GM12873 (cell line): ENCODE results near the gene PERCC1.

Experiments
- TF ChIP-seq, protein P1 (sequence below): IDR thresholded peaks from 2 replicates; pipeline ENCODE4 v1.5.1; 2012; ENCODE audit warnings: low read depth, mild to moderate bottlenecking, moderate library complexity, low read length, control low read depth; ENCODE audit not compliant: insufficient read depth; ENCODE audit errors: missing control alignments

Gene PERCC1

DNA sequence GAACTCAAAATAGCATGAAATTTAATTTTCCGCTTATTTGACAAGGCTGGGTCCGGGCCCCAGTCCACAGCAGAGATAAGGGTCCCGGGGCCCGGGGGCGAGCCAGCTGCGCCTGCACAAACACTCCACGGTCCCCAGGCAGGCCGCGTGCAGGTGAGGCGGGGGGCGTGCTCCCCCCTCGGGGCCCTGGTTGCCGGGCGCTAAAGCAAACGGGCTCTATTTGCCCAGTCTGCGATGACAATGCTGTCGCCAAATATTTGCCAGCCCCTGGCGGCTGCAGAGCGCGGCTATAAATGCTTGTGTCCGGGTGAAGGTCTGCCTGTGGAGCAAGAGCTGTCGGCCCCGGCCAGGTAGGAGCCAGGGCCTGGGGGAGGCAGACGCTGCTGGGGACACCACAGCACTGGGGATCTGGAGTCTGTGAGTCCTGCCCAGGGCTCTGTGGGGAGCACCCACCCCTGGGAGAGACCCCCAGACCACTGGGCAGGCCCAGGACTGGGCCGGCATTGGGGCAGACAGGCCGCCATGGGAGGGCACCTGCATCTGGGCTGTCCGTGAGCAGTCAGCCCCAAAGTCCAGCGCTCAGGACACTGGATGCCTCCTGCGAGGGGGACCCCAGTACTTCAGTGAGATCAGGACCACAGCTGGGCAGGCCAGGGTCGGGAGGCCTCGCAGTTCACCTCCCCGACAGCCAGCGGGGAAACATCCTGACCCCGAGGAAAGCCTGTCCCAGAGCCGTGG, at the start of gene PERCC1:
TSS of gene PERCC1 (plus strand) at position 320 of the 738 bp plus-strand sequence. CDS start 1,516 bp downstream, outside the sequence.
- TF ChIP-seq, protein P1, sequence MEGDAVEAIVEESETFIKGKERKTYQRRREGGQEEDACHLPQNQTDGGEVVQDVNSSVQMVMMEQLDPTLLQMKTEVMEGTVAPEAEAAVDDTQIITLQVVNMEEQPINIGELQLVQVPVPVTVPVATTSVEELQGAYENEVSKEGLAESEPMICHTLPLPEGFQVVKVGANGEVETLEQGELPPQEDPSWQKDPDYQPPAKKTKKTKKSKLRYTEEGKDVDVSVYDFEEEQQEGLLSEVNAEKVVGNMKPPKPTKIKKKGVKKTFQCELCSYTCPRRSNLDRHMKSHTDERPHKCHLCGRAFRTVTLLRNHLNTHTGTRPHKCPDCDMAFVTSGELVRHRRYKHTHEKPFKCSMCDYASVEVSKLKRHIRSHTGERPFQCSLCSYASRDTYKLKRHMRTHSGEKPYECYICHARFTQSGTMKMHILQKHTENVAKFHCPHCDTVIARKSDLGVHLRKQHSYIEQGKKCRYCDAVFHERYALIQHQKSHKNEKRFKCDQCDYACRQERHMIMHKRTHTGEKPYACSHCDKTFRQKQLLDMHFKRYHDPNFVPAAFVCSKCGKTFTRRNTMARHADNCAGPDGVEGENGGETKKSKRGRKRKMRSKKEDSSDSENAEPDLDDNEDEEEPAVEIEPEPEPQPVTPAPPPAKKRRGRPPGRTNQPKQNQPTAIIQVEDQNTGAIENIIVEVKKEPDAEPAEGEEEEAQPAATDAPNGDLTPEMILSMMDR = no peak

DNA sequence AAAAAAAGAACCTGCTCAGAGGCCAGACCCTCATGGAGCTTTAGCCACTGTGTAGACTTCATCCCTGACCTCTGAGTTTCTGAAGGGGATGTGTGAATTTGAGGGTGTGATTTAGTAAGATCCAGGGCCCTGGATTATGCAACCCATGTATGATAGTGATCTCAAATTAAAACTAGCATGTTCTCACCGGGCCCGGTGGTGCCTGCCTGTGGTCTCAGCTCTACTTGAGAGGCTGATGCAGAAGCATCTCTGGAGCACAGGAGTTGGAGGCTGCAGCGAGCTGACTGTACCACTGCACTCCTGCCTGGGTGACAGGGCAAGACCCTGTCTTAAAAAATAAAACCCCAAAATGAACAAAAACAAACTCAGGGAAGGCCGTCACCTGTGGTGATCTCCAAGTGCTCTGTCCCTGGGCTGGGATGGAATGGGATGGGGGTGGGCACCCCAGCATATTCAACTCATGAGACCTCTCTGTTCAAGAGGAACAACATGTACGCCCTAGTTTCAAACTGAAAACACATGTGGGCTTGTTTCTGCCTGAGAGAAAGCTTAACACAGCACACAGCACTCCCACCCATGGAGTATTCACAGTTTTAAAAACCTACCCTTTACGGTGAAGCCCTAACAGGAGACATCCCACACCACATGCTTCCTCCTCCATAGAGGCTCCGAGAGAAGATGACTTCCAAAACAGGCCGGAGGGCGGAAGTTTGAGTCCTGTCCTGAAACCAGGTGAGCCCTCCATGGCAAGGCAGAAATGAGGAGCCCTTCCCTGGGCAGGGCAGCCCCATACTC, 49.1 kb upstream of the PERCC1 start:
- TF ChIP-seq, protein P1 = no peak

DNA sequence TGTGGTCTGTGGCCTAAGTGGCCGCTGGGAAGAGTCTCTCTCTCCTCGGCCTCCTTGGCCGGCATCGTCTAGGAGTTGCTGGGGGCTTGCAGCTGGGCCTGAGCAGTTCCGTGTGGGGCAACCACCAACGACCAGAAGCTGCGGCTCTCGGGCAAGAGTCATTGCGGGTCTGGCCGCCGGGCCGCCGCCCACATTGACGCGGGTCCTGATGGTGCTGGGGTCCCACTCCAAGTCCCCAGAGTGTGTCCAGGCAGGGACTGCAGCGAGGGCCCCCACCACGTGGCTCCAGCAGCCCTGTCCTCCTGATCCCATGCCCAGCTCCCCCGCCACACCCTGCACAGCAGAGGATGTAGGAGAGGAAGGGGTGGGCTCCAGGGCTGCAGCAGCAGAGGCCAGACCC, 47.3 kb upstream of the PERCC1 start:
- TF ChIP-seq, protein P1 = no peak

DNA sequence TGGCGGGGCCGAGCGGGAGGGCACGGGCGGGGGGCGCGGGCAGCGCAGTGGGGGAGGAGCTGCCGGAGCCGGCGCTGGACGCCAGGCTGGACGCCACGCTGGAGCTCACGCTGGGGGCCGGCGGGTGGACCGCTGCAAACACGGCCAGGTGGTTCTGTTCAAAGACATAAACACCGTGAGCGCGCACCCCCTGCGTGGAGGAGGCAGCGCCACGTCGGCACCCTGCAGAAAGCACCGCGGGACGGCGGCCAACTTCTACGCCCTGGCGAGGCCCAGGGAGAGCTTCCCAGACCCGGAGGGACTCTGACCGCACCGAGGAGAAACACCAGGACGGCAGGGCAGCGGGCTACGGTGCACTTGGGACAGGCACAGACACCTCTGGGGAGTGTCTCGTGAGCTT, 45.6 kb upstream of the PERCC1 start:
- TF ChIP-seq, protein P1 = no peak

DNA sequence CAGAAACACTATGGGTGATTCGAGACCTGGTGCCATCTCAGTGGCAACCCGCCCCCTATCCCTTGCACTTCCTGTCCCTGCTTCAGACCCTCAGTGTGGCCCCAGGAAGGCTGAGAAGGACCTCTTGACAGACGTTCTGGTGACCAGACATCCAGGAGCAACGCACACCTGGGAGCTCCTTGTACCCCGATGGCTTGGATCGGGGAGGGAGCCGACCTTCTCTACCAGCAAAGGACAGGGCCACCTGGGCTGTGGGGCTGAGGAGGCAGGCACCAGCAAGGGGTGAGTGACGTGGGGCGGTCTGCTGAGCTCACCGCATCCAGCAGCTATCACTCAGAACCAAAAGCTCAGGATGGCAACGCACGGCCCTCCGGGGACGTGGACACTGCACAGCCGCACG, 43.5 kb upstream of the PERCC1 start:
- TF ChIP-seq, protein P1 = no peak

DNA sequence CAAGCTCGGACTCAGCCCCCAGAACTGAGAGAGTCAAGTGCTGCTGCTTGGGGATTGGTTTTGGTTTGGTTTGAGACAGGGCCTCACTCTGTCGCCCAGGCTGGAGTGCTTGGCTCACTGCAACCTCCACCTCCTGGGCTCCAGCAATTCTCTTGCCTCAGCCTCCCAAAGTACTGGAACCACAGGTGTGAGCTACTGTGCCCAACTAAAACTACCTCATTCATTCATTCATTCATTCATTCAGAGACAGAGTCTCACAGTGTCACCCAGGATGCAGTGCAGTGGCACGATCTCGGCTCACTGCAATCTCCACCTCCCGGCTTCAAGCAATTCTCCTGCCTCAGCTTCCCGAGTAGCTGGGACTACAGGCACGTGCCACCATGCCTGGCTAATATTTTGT, 41.1 kb upstream of the PERCC1 start:
- TF ChIP-seq, protein P1 = no peak

DNA sequence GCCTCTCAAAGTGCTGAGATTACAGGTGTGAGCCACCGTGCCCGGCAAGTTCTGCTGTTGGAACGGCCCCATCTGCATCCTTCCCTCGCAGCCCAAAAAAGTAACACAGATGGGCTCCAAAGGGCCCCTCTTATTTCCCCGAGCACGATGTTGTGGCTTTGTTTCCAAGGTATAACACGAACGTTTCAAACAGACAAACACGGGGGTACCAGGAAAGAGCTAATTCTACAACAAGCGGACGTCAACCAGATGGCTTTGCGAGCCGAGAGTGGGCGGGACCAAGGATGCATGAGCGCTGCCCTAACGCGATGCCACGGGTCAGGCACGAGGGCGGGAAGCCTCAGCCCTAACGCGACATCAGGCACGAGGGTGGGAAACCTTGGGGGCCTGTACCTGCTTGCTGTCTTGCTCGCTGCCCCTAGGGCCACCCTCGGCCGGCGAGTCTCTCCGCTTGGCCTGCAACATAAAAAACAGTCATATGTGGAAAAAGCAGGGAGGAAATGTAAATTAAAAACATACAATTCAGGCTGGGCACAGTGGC, 40.6 kb upstream of the PERCC1 start:
- TF ChIP-seq, protein P1 = no peak
